HG02798 (cell line): ENCODE data around the gene PPEF2.
A peak's percentile ranks its signal among the peaks of the same experiment; 100 is the strongest.

Experiments used
- ATAC-seq: cut with Tn5 transposase; IDR thresholded peaks from one replicate; pipeline ENCODE4 v1.9.1; 2021; ENCODE audit warnings: mild to moderate bottlenecking; ENCODE audit not compliant: unreplicated experiment, poor library complexity

Gene PPEF2

DNA sequence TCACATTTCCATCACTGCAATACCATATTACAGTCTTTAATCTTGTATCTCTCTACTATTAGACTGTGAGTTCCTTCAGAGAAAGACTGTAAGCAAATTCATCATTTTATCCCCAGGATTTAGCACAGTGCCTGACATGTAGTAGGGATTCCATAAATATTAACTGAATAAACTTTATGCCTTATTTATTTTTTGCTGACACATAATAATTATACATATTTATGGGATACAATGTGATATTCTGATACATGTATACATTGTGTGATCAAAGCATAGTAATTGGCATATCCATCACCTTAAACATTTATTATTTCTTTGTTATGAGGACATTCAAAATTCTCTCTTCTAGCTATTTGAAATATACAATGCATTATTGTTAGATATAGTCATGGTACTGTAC, 3.7 kb downstream of the PPEF2 start:
- ATAC-seq: no peak

DNA sequence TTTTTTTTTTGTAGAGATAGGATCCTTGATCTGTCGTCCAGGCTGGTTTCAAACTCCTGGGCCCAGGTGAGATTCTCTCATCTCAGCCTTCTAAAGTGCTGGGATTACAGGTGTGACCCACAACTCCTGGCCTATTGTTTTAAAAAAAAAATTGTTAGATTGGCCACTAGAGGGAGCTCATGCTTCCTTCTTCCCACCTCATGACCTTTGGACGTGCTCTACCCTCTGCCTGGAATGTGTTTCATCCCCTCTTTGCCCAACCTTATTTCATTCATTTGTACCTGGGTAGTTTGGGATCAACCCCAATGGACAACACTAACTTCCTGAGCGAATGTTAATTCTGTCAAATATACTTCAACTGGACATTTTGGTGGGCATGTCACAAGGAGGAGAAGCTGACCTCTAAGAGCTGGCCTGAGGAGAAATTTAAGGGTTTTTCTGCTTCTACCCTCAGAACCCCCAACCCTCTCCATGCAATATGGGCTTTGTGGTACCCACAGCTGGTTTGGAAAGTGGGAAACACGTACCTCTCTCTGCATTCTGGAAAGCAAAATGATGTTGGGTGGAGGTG, 6.4 kb downstream of the PPEF2 start:
- ATAC-seq: no peak

DNA sequence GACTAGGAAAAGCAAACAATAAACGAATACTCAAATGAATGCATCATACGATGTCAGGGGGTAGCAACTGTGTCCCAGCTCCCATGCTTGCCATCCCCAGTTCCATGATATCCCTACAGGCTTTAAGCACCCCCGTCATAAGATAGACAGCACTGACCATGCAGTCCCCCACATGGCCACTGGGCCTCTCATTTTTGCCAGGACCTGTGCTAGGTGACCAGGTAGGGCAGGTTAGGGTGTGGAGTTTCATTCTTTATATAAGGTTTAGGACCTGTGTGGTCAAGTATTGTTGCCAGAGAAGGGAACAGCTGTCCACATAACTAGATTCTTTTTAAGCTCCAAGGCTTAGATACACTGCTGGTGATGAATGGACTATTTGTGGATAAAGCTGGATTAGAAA, 9.7 kb downstream of the PPEF2 start:
- ATAC-seq: no peak

DNA sequence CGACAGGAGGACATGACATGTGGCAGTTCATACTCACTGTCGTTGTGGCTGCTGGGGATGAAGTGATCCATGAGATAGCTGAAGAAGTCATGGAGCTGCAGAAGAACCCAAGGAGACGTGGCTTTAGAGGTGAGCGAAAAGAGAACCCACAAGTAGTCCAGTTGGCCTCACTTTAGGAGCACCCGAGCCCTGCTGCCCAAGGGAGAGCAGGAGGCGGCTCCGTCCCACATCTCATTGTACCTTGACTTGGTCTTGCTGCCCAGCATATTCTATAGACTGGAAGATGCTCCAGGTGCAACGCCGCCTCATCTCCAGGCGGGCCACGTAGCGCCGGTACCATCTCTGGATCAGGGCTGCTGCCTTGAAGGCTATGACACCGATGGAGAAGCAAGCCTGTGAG, 10.6 kb downstream of the PPEF2 start:
- no peak for ATAC-seq

DNA sequence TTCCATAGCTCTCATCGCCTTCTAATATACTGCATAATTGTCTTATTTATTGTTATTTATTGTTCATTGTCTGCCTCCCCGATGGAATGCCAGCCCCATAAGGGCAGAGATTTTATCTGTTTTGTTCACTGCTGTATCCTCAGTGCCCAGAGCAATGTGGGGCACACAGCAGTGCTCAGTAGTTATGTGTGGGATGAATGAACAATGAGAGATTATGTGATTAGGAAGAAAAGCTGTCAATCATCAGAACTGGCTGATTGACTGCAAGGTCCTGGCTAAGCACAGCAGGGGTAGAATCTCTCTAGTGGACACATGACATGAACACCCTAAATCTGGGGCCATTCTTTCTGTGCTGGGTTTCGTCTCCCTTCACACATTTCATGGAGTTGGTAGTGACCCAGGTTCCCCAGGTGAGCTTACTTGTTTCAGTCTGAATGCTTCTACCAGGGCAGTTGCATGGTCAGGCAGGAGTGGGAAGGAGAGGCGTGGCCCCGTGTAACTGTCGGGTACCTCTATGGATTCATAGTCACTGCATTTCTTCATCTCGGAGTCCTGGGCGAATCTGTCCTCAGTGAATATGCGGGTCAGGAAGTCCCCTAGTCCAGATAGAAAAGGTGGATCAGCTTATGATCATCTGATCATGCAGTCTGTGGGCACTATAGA, 12.6 kb downstream of the PPEF2 start:
- ATAC-seq: no peak

DNA sequence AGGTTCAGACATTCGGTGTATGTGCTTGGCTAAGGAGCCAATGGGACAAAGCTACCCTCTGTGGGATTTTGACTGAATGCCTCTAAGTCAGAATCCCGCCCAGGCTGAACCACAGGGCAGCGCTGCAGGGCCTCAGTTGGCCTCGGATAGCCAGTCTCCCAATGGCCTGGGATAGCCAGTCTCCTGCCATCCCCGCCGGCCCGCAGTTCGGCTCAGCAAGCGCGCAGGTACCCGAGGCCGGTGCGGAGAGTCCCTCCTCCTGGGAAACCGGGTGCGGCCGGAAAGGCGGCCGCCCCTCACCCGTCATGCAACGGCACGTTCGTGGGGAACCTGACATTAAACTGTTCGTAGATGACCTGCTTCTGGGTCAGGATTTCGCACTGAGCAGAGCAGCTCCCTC, 16.1 kb downstream of the PPEF2 start:
- no peak for ATAC-seq

DNA sequence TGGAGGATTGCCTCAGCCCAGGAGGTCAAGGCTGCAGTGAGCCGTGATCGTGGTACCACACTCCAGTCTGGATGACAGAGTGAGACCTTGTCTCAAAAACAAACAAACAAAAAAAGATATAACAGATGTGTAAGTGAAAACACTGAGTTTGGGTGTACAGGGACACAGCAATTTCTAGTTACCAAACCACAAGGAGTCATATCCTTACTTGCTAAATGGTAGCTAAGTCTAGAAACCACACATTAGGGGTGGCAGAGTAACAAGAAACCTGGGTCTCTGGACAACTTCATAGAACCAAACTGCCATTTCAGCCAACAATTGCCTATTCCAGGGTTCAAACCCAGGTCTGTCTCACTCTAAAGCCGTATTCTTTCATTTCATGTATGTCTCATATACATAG, 20.8 kb downstream of the PPEF2 start:
- ATAC-seq: no peak

DNA sequence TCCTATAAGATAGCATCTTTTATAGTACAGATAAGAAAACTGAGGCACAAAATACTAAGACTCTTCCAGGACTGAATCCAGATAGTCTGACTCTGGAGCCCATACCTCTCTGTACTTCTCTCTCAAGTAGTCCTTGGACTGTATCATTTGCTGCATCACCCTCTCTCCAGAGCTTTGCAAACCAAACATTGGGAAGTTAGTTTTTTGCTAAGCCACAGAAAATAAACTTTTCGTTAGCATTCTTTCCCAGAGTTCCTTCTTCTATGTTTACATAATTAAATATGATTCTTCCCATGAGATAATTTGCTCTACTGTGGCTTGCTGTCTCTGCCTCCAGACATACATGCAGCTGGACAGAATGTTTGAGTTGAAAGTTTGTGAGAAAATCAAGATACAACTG, 22.0 kb downstream of the PPEF2 start:
- no peak for ATAC-seq

DNA sequence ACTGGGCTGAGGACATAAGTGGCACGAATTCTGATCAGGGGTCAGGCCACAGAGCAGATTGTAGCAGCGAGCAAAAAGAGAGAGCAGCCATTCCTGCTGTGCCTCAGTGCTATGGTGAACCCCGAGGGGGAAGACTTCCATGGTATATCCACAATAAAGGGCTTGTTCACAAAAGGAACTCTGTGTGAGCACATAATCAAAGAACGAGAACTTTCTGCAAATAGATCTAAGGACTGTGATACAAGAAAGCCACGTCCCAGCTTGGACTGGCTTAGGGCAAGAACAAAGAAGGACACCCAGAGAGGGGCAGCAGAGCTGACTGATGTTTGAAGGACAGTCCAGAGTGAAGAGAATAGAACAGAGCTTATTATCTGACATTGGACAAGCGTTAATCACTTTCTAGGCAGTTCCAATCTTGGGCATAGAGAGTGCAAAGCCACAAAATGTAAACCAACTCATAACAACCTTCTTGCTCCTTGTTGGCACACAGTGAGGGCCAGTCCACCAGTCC, 24.0 kb downstream of the PPEF2 start:
- no peak for ATAC-seq

DNA sequence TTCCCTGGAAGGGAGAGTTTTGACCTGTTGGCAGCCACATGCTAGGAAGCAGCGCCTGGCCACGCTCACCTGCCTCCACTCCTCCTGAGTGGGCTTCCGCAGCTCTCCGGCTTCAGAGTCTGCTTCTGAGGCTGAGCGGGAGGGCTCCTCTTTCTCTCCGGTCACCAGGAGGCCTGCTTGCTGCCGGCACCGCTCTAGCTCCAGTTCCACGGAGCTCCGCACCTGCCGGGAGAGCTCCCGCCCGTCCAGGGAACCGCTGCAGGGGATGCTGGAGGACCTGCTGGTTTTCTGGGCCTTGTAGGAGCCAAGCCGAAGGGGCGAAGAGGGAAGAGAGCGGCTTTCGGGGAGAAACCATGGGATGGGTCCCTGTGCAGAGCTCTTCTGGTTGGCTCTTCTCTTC, 26.0 kb downstream of the PPEF2 start:
- ATAC-seq: no peak

DNA sequence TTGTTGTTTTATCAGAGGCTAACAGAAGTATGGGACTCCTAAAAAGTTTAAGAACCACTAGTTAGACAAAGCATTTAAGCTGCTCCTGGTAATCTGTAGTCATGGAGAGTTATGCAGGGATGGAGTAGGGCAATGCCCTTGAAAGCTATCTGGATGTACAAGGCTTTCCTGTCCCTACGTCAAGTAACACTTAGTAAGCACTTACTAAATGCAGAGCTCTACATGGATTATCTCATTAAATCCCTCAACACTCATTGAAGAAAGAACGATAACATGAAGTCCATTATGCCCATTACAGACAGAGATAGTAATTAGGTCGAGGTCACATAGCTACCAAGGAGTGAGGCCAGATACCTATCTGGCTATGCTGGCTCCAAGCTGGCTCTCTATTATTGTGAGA, 33.2 kb downstream of the PPEF2 start:
- no peak for ATAC-seq

DNA sequence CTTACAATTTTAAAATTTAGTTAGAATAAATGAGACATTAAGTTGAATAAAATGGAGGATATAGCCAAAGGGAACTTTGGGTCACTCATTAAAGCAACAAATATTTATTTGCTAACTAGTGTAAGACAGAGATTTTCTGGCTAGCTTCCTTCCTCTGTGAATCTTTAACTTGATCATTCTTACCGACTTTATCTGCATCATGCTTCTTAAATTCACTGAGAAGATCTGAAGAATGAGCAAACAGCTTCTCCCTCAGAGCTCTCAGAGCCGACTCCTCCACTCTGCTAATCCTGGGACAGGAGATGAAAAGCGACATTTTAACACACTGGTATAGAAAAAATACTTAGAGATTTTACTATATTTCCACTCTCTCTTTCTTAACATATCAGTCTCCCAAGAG, 35.1 kb downstream of the PPEF2 start:
- ATAC-seq: no peak

DNA sequence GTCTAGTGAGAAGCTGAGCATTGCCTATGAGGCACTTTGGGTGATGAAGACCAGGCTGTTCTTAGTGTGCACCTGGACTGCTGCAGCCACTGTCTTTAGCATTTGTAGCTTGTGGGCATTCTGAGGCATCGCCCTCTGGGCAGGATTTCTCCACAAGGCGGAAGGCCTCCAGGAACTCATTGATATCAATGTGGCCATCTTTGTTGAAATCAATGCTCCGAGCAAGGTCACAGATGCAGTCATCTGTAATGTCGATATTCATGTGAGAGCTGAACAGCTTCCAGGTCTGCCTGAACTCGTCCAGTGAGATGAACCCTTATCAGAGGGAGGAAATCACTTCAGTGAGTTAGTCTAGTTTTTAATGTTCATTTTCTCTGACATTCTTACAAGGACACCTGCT, 41.6 kb downstream of the PPEF2 start:
- no peak for ATAC-seq

DNA sequence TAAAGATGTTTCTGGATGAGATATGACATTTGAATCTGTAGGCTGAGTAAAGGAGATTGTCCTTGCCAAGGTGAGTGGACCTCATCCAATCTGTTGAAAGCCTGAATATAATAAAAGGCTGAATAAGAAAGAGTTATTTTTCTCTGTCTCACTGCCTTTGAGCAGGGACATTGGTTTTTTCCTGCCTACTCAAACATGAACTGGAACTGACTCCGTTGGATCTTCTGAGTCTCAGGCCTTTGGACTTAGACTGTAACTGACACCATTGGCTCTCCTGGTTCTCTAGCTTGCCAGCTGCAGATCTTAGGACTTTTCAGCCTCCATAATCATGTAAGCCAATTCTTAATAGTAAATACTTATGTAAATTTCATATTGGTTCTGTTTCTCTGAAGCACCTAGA, 43.5 kb downstream of the PPEF2 start:
- no peak for ATAC-seq

DNA sequence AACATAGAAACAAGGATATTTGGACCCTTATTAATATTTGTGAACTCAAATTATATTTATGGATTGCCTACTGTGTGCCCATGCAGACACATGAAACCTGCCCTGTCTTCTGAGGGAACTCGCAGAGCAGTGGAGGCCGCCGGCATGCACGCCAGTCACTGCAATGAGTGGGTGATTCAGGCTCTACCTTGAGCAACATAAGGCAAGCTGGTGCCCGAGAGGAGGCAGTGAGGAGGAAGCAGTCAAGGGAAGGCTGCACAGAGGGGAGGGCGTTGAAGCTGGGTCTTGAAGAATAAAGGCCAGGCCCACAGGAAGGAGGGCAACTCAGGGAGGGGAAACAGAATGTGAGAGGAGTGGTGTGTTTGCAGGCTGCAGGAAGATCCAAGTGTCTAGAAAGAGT, 52.8 kb downstream of the PPEF2 start:
- no peak for ATAC-seq

DNA sequence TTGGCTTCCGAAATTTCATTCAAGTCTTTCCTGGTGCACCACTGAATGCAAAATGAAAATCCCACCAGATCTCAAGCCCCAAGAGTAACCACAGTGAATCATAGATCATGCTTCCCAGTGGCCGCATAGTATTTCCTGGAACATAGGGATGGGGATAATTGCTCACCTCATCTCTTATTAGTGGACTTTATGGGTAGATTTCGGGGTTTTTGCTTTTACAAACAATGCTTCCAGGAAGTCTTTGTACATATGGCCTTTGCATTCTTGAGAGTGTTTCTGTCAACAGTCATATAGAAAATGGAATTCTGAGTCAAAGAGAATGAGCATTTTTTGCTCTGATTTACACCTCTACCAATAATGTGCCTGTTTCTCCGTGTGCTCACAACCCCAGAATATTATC, 53.4 kb downstream of the PPEF2 start:
- ATAC-seq: no peak

DNA sequence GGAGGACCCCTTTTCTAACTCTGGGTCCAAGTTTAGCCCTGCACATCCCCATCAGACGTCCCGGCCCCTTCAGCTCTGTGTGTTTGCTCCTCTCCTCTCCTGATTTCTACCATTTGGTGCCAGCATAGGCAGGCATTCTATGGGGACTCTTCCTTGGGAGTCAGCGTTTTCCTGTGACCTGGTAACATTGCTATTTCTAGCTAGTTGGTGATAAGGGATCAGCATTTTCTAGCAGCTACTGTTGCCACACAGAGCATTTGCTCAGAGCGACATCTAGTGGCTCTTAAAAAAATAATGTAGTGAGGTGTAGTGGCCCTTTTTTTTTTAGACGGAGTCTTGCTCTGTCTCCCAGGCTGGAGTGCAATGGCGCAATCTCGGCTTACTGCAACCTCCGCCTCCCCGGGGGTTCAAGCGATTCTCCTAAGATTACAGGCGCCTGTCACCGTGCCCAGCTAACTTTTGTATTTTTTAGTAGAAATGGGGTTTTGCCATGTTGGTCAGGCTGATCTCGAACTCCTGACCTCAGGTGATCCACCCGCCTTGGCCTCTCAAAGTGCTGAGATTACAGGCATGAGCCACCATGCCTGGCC, 54.0 kb downstream of the PPEF2 start:
- ATAC-seq: peak; percentile 69

DNA sequence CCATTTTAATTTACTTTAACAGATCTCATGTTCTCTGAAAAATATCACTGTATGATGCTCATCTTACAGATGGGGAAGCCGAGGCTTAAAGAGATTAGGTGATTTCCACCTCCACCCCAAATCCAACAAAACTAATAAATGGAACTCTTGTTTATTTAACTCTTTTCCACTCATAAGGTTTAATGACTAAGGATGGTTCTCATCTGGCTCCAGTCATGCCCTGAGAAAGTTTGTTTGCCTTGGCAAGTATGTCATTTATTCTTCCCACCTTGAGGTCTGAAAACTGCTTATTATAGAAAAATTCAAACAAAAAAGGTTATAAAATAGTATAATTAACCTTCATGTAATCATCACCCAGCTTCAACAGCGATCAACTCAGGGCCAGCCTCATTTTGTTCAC, 56.3 kb downstream of the PPEF2 start:
- ATAC-seq: no peak

DNA sequence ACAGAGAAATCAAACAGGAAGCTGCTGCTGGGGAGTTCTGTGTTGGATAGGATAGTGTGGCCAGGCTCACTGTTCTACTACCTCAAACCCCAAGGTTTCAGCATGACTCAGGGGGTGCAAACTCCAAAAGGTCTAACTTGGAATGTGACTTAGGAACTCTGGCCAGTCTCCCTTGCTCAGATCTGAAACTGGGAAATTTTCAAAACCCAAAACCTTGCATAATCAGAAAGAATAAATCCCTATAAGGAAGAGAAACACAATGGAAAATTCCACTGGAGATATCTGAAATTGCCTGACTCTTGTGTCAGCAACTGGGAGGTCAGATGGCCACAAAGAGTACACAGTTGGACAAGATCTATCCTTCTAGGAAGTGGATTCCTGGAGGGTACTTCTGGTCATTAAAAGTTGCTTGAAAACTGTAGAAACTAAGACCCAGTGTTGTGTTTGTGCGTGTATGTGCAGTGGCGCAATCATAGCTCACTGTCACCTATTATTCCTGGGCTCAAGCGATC, 58.0 kb downstream of the PPEF2 start:
- ATAC-seq: no peak

DNA sequence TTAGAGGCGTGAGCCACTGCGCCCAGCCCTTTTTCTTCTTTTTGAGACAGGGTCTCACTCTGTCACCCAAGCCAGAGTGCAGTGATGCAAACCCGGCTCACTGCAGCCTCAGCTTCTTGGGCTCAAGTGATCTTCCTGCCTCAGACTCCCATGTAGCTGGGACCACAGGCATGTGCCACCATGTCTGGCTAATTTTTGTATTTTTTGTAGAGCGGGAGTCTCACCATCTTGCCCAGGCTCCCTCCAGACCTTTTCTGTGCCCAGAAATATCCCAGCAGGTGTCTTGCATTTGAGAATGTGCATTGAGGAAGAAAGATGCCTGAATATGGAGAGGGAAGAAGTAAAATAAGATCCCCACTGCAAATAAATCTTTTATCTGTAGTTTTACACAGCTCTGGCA, 58.7 kb downstream of the PPEF2 start:
- no peak for ATAC-seq

DNA sequence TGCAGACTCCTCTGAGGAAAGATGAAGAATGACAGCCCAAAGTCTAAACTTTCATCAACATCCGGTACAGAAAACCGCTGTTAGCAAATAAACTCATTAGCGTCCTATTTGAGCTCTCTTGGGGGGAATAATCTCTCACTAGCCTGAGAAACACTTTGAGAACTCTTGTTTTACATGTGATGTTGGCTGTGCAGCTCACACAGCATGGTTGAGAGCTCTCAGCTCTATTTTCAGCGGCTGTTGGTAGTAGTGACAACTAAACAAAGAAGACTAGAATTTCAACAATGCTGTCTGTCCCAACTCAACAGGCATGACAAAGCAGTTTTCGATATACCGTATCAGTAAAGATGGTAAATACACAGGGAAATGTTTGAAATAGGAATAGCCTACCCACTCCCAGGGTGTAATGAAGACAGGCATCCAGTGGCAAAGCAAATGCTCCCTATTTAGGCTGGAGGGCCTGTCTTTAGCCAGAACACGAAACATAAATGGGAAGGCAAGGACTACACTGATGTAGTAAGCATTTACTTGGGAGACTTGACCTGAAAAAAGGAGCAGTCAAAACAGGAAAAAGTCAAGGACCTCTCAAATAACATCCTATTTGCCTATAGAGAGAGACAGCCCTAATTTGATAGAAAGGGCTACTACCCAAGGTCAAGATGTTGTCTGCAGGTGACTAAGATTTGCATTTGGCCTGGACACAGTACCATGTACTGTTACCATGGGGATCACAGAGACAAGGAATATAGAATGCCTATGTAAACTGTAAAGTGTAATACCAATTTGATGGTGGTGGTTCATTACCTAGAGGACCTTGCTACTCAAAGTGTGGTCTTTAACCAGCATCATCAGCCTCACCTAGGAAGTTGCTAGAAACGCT, 60.4 kb downstream of the PPEF2 start:
- no peak for ATAC-seq
